ENCODE data around the gene IGF2R. TPM values are rescaled to one million over a fixed set of nuclear protein-coding genes. Genes with fewer than 3 reads are reported as not detected.
A peak's percentile ranks its signal among the peaks of the same experiment; 100 is the strongest.

IGF2R gene
- total and polyA plus RNA-seq, 2 of the 13 experiments (the other 11 are each of a cell fraction or from before 2014, with no cell fraction given) = 38.3 to 70.0 TPM

- 12% methylated on average over 11 of the region's 12 CpGs for WGBS (ENCODE audit: low lambda C conversion rate)
- Histone ChIP-seq H3K79me2 (ENCODE audit: insufficient read depth, low read length) (no peaks in the 10 kb centered on the region), H3K4me2 (ENCODE audit: low read depth, low read length) (peak overlapping the region; percentile 52), H3K9ac (ENCODE audit: insufficient read depth, low read depth, low read length) (peak overlapping the region; percentile 40), H2AFZ (ENCODE audit: low read length) (no peak overlapping the region), H3K27ac (ENCODE audit: extremely low read length, insufficient read depth, low read length) (peak overlapping the region; percentile 60), H3K4me3 (replicated peaks in 1 of 3; ENCODE audit: insufficient read depth in 1 of 3, low read depth in 2 of 3, low read length in 3 of 3) (peak overlapping the region in 1 of 3 experiments; percentile 40; a peak in 2 of 6 replicates), H3K27me3 (ENCODE audit: control insufficient read depth in 1 of 2, insufficient read depth in 2 of 2, low read length in 2 of 2) (no peaks in the 10 kb centered on the region), H3K4me1 (ENCODE audit: insufficient read depth, low read length) (peaks cover 66% of the 10 kb centered on the region), H3K36me3 (replicated peaks in 1 of 2; ENCODE audit: control insufficient read depth in 1 of 2, insufficient read depth in 2 of 2, low read length in 2 of 2) (no peaks in the 10 kb centered on the region), H3K9me3 (ENCODE audit: low read length) (no peaks in the 10 kb centered on the region), H4K20me1 (ENCODE audit: insufficient read depth, low read length) (no peaks in the 10 kb centered on the region)
- DNase-seq (ENCODE audit: low spot score) (peak; percentile 80), FAIRE-seq (peak; percentile 81), ATAC-seq (peak; percentile 82)
- CTCF ChIA-PET (ENCODE audit: low intra/inter-chr PET ratio, low total read pairs) = interaction anchor here (0.9 to 2.6 kb wide), 4 partner anchors 23 to 397 kb away, joined by 3 to 23 read pairs (median 6); no protein-coding TSS in a partner anchor
- POLR2A ChIA-PET = interaction anchor here (0.8 to 1.5 kb wide), 2 partner anchors 258 to 318 kb away, joined by 3 read pairs; no protein-coding TSS in a partner anchor
- in situ Hi-C loops (cut with HindIII; ENCODE audit: extremely low pct_ligation_motif_present, low pct_unique_long_range_greater_than_20kb) = no loop called here
- intact Hi-C loops (cut with micrococcal nuclease; ENCODE audit: unreplicated experiment) = loop anchor here (5.0 to 10.0 kb wide), 3 partner anchors 117 to 255 kb away; partner anchors contain the start of genes SLC22A2 and SLC22A3
- BruUV-seq (replicated peaks) = no TSS peak
- no peak for TF ChIP-seq TERF1 (CRISPR knock-in tag; IDR thresholded peaks at IDR 0.05)
- no peak for TF ChIP-seq ZNF280D (CRISPR knock-in tag; IDR thresholded peaks at IDR 0.05)
- peak; percentile 65 for TF ChIP-seq TCF7 (IDR thresholded peaks at IDR 0.05; ENCODE audit: low read depth)
- peak; percentile 33; the same call in 1 of the 2 replicates for TF ChIP-seq ZFX (CRISPR knock-in tag; IDR thresholded peaks at IDR 0.05; ENCODE audit: low read depth)
- peak; percentile 70; the same call in 1 of the 2 replicates for TF ChIP-seq SMAD3 (CRISPR knock-in tag; IDR thresholded peaks at IDR 0.05)
- TF ChIP-seq NKX3-1 (CRISPR knock-in tag; IDR thresholded peaks at IDR 0.05) = no peak
- 0 out of 2 replicates have a peak, but pooled peaks have one; percentile 77 for TF ChIP-seq FUBP1 (CRISPR knock-in tag; IDR thresholded peaks at IDR 0.05; ENCODE audit: borderline replicate concordance)
- TF ChIP-seq MLLT10 (CRISPR knock-in tag; IDR thresholded peaks at IDR 0.05) = no peak
- TF ChIP-seq ARID4A (CRISPR knock-in tag; IDR thresholded peaks at IDR 0.05; ENCODE audit: borderline replicate concordance) = peak; percentile 72; the same call in 1 of the 2 replicates
- TF ChIP-seq ZMAT5 (CRISPR knock-in tag; IDR thresholded peaks at IDR 0.05; ENCODE audit: borderline replicate concordance, low read depth) = no peak
Measured at GRCh38 chr6:160137130-160137988, 168.5 kb downstream of the IGF2R start.

Measured in HepG2 (cell line).